PC-9 (cell line): ENCODE data around the gene ETNK2. TPM values are rescaled to one million over a fixed set of nuclear protein-coding genes. Genes with fewer than 3 reads are reported as not detected.

ENCODE experiments used
- BruUV-seq: library from RNA; stranded (reverse); fragments of 400-500 nt; replicated peaks from 2 replicates; lab custom pipeline; 2021; lab: Mats Ljungman, UMichigan
- CTCF ChIA-PET: fragments of 300-600 bp; sonication (Branson Sonifier 250); formaldehyde crosslinking; loops from one replicate; lab custom pipeline; 2022; ENCODE audit warnings: antibody characterized with exemption; lab: Charles Lee
- POLR2A ChIA-PET: fragments of 300-600 bp; sonication (Branson Sonifier 250); formaldehyde crosslinking; loops from one replicate; lab custom pipeline; 2022; ENCODE audit warnings: antibody characterized with exemption; ENCODE audit not compliant: unreplicated experiment; lab: Charles Lee
- DNase-seq, 2 experiments: peaks; one replicate each; pipeline versions ENCODE4 v3.0.0 to v3.0.0-alpha.2; 2015 to 2022; ENCODE audit warnings: mixed read lengths in 1 of 2
- H2AFZ ChIP-seq: fragments of 200-600 bp; sonication (generic); 2 replicates; pipeline ENCODE4 v1.8.1; 2017; ENCODE audit warnings: antibody characterized with exemption
- H3F3A ChIP-seq: fragments of 200-600 bp; sonication (generic); 2 replicates; pipeline ENCODE4 v1.8.1; 2017; ENCODE audit warnings: antibody characterized with exemption, mild to moderate bottlenecking, low read depth; ENCODE audit not compliant: insufficient read depth
- H3K27ac ChIP-seq: fragments of 200-600 bp; sonication (generic); 2 replicates; pipeline ENCODE4 v1.6.1; 2016; ENCODE audit warnings: mixed run types
- H3K27me3 ChIP-seq: fragments of 200-600 bp; sonication (generic); 2 replicates; pipeline ENCODE4 v1.6.1; 2016; ENCODE audit warnings: low read depth, mixed run types; ENCODE audit not compliant: insufficient read depth
- H3K36me3 ChIP-seq: fragments of 200-600 bp; sonication (generic); 2 replicates; pipeline ENCODE4 v1.6.1; 2016; ENCODE audit warnings: low read depth, mixed run types
- H3K4me1 ChIP-seq: fragments of 200-600 bp; sonication (generic); replicated peaks from 2 replicates; pipeline ENCODE4 v1.6.1; 2016; ENCODE audit warnings: mixed run types; ENCODE audit not compliant: insufficient read depth
- H3K4me2 ChIP-seq: fragments of 200-600 bp; sonication (generic); 2 replicates; pipeline ENCODE4 v1.6.1; 2017; ENCODE audit warnings: mixed run types
- H3K4me3 ChIP-seq: fragments of 200-600 bp; sonication (generic); 2 replicates; pipeline ENCODE4 v1.6.1; 2016; ENCODE audit warnings: mixed run types
- H3K79me2 ChIP-seq: fragments of 200-600 bp; sonication (generic); 2 replicates; pipeline ENCODE4 v1.6.1; 2017; ENCODE audit warnings: low read depth, mixed run types
- H3K9me2 ChIP-seq: fragments of 200-600 bp; sonication (generic); 2 replicates; pipeline ENCODE4 v1.8.1; 2017; ENCODE audit warnings: mild to moderate bottlenecking; ENCODE audit not compliant: insufficient read depth
- H3K9me3 ChIP-seq: fragments of 200-600 bp; sonication (generic); 2 replicates; pipeline ENCODE4 v1.8.1; 2016; ENCODE audit warnings: low read depth; ENCODE audit not compliant: insufficient read depth
- H4K20me1 ChIP-seq: fragments of 200-600 bp; sonication (generic); 2 replicates; pipeline ENCODE4 v1.8.1; 2017; ENCODE audit not compliant: insufficient read depth
- EZH2 ChIP-seq: fragments of 200-600 bp; sonication (generic); IDR thresholded peaks from 2 replicates; pipeline ENCODE4 v1.8.0; 2017; ENCODE audit warnings: antibody characterized with exemption, low read depth
- intact Hi-C: fragments of 100-400 bp; cut with micrococcal nuclease; formaldehyde crosslinking; loops from one replicate; pipeline ENCODE4 v1.10.0; 2022; ENCODE audit not compliant: unreplicated experiment
- total RNA-seq: library from RNA; stranded (reverse); gene quantifications from 2 replicates; pipeline ENCODE4 v1.2.3, GENCODE V29; 2021
- TF ChIP-seq, protein P1 (sequence below): fragments of 200-600 bp; sonication (generic); conservative IDR thresholded peaks from 2 replicates; pipeline ENCODE4 v1.6.1; 2017; ENCODE audit warnings: mixed run types, antibody characterized with exemption, mild to moderate bottlenecking, moderate library complexity

ETNK2 gene
- total RNA-seq, 1 experiment from 2014 or later = 16.3 TPM

DNA sequence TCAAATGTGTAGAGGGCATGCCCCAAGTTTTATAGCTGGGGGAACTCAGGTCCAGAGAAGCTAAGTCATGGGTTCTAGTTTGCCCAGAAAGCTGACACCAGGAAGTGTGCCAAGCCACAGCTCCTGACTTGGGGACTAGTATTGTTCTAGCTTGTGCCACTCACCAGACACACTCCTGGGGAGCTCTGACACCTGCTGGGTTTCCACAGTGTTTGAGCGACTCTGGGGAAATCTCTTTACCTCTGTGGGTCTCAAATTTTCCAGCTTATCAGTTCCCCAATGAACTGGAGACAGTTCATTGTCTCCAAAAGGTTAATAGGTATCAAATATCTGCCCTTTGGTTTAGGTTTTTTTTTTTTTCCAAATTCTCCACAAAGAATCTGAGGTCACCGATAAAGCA lies 40.2 kb upstream of the ETNK2 start:
- ChIA-PET CTCF (interaction anchor here (0.9 kb wide), 1 partner anchor 29 kb away, joined by 3 read pairs; no protein-coding TSS in a partner anchor), POLR2A (no interaction called here)
- Histone ChIP-seq H3K27ac (no peak overlapping the region), H2AFZ (no peak overlapping the region), H3K4me3 (no peak overlapping the region), H3F3A (peaks cover 24% of the 10 kb centered on the region; the same call in 1 of the 2 replicates), H3K9me3 (no peaks in the 10 kb centered on the region), H3K9me2 (no peaks in the 10 kb centered on the region), H3K36me3 (no peaks in the 10 kb centered on the region), H3K4me1 (peaks cover 27% of the 10 kb centered on the region), H4K20me1 (no peaks in the 10 kb centered on the region), H3K4me2 (no peak overlapping the region), H3K79me2 (no peaks in the 10 kb centered on the region), H3K27me3 (no peaks in the 10 kb centered on the region)
- no peak for DNase-seq
- BruUV-seq = no TSS peak
- intact Hi-C loops = no loop called here
- TF ChIP-seq EZH2 = no peak
- TF ChIP-seq, protein P1, sequence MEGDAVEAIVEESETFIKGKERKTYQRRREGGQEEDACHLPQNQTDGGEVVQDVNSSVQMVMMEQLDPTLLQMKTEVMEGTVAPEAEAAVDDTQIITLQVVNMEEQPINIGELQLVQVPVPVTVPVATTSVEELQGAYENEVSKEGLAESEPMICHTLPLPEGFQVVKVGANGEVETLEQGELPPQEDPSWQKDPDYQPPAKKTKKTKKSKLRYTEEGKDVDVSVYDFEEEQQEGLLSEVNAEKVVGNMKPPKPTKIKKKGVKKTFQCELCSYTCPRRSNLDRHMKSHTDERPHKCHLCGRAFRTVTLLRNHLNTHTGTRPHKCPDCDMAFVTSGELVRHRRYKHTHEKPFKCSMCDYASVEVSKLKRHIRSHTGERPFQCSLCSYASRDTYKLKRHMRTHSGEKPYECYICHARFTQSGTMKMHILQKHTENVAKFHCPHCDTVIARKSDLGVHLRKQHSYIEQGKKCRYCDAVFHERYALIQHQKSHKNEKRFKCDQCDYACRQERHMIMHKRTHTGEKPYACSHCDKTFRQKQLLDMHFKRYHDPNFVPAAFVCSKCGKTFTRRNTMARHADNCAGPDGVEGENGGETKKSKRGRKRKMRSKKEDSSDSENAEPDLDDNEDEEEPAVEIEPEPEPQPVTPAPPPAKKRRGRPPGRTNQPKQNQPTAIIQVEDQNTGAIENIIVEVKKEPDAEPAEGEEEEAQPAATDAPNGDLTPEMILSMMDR = no peak

DNA sequence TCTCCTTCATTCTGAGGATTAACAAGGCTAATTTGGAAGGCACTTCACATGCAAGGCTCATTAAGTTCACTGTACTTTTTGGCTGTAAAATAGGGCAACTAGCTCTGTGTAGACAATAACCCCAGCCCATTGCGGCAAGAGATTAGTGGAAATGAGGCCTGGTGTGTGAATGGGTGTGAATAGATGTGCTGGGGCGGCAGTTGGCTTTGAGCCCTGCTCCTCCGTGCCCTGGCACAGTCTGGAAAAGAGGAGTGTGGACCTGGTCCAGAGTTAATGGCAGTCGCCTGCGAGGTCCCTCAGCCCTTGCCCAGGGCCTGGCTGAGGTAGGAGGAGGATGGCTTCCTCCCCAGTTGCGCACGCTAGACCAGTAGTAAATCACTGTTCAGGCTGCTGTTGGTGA lies 39.6 kb upstream of the ETNK2 start:
- no peak overlapping the region for H2AFZ ChIP-seq
- H3K4me2 ChIP-seq = no peak overlapping the region
- H3K4me3 ChIP-seq = no peak overlapping the region
- peaks cover 27% of the 10 kb centered on the region for H3K4me1 ChIP-seq
- no peaks in the 10 kb centered on the region for H4K20me1 ChIP-seq
- ChIA-PET POLR2A (no interaction called here), CTCF (no interaction called here)
- peaks cover 25% of the 10 kb centered on the region; the same call in 1 of the 2 replicates for H3F3A ChIP-seq
- H3K27me3 ChIP-seq = no peaks in the 10 kb centered on the region
- intact Hi-C loops = loop anchor here (2.0 kb wide), 1 partner anchor 19 kb away; no protein-coding TSS in a partner anchor
- H3K9me3 ChIP-seq = no peaks in the 10 kb centered on the region
- no peak overlapping the region for H3K27ac ChIP-seq
- DNase-seq = no peak
- no peaks in the 10 kb centered on the region for H3K9me2 ChIP-seq
- H3K36me3 ChIP-seq = no peaks in the 10 kb centered on the region
- BruUV-seq = no TSS peak
- no peaks in the 10 kb centered on the region for H3K79me2 ChIP-seq
- TF ChIP-seq, protein P1 = no peak
- TF ChIP-seq EZH2 = no peak

DNA sequence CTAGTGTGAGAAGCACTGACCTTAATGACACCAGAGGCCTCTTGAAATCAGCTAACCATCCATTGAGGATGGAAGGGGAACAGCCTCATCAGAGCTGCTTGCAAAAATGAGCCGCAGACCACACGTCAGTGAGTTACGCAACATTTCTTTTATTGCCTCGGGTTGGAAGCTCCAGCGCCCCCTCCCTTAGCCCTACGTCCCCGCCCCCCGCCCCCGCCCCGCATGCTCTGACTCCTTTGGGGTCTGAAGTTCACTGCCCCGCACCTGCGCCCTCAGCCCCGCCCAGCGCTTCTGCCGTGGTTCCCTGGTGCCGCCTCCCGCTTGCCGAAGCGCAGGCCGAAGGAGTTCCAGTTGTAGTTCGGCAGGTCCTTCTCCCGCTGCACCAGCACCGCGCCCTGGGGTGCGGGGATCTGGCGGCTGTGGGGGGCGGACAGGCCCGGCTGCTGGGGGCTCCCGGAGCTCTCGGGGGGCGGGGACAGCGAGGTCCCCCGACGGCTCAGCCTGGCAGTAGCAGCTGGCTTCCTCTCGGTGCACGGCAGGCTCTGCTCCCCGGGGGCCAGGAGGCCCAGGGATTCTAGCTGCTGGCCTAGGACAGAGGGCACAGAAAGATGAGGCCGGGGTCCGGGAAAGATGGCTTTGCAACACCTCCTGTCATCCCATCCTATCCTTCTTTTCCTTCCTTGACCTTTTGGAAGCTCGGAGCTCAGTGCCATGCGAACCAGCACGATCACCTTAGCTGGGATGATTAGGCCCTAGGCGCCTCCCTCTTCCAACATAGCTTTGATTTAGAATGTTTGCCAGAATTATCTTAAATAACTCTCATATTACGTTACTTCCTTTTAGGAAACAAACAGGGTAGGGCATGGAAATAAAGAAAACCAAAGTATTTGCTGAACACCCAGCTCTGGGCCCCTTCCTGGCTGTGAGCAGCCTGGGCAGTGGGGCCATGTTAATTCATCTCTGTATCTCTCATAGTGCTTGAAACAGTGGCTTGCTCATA lies 38.7 kb upstream of the ETNK2 start:
- no peak for TF ChIP-seq EZH2
- TF ChIP-seq, protein P1 = no peak
- no peak overlapping the region for H3K4me2 ChIP-seq
- no peaks in the 10 kb centered on the region for H4K20me1 ChIP-seq
- H3K79me2 ChIP-seq = no peaks in the 10 kb centered on the region
- peaks cover 31% of the 10 kb centered on the region; the same call in 1 of the 2 replicates for H3F3A ChIP-seq
- peaks cover 20% of the 10 kb centered on the region for H3K4me1 ChIP-seq
- no peaks in the 10 kb centered on the region for H3K36me3 ChIP-seq
- H3K4me3 ChIP-seq = no peak overlapping the region
- POLR2A ChIA-PET = interaction anchor here (0.5 to 0.7 kb wide), 5 partner anchors 22 to 1387 kb away, joined by 3 to 5 read pairs (median 4); no protein-coding TSS in a partner anchor
- CTCF ChIA-PET = interaction anchor here (0.6 to 0.8 kb wide), 3 partner anchors 19 to 141 kb away, joined by 3 read pairs; no protein-coding TSS in a partner anchor
- no peaks in the 10 kb centered on the region for H3K27me3 ChIP-seq
- no peaks in the 10 kb centered on the region for H3K9me2 ChIP-seq
- no peak overlapping the region for H3K27ac ChIP-seq
- peak in 1 of 2 experiments; percentile 52 for DNase-seq
- BruUV-seq = TSS peak; percentile 52
- no peak overlapping the region for H2AFZ ChIP-seq
- H3K9me3 ChIP-seq = no peaks in the 10 kb centered on the region
- intact Hi-C loops = loop anchor here (2.0 kb wide), 1 partner anchor 18 kb away; no protein-coding TSS in a partner anchor
